ENCODE data around the gene INTS11.

The INTS11 gene

DNA sequence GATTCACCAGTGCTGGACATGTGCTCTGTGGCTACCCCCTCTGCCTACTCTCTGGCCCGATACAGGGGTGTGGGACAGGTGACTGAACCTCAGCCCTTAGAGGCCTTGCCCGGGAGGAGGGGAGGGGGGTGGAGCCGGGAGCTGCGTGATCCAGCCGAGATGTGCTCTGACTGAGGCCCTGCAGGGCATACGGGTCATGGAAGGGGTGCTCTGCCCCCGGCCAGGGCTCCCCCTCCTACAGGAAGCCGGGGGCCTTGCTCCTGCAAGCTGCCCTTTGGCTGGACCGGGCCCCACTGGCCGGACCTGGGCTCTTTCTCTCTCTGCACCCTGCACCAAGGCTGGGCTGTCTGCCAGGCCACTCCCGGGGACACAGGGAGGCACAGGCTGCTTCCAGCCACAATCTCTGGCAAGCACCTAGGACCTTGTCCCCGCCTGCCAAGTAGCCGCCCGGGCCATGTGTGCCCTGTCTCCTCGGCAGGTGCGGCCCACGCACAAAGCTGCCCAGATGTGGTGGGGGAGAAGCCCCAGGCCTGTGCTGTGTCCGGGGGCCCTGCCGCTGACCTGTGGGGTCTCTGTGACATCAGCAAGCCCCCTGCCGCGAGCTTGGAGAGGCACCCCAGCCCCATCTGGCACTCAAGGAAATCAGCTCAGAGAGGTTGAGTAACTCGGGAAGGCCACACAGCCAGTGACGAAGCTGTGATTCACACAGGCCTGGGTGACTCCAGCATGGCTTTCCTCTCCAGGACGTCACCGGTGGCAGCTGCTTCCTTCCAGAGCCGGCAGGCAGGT is 42.7 kb downstream of the INTS11 start:
- DNase-seq, result no peak

DNA sequence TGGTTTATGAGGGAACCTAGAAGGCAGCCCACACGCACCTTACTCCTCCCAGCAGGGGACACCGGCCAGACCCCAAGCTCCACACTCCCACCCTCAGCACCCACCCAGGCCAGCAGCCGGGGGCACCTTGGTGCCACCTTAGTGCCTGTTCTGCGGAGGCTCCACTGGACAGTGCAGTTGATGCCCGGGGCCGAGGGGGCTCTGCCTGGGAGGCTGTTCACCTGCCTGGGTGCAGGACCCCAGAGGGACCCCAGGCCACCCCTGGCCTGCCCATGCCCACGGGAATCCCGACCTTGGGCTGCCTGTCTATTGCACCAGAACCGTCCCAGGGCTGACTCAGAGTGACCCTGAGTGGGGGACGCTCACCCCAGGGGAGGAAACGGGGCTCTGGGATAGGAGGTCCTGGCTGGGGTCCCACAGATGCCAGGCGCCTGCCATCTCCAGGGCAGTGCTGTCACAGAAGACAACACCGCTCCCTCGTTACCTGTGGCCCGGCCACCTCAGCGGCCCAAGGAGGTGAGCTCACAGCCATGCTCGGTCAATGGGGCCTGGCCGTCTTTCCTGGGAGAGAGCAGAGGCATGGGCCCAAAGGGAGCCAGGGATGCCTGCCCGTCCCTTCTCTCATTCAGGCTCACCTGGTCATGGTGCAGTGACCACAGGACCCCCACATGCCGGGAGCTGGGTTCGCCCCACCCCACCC is 43.5 kb downstream of the INTS11 start:
- DNase-seq, result no peak

DNA sequence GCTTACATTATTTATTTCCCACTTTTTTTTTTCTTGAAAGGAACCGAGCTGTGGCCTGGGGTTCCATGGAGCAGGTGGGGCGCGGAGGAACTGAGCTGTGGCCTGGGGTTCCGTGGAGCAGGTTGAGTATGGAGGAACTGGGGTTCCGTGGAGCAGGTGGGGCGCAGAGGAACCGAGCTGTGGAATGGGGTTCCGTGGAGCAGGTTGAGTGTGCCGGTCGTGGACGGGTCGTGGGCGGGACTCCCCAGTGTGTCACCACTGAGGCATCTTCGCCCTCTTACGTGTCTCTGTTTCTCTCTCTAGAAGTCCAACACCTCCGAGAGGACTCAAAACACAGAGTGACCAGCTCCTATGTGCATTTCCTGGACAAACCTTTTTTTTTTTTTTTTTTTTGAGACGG is 45.4 kb downstream of the INTS11 start:
- no peak for DNase-seq

DNA sequence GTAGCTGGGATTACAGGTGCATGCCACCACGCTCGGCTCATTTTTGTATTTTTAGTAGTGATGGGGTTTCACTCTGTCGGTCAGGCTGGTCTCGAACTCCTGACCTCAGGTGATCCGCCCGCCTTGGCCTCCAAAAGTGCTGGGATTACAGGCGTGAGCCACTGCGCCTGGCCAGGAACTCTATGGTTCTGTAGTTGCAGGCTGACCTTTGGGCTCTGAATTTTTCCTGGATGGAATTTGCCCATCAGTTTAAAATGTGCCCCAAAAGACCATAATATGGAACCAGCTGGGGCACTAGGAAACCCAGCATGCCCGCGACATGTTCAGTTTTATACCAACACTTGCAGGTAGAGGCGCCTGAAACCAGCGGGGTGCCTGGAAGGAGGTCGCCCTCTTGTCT is 45.8 kb downstream of the INTS11 start:
- DNase-seq, result no peak

DNA sequence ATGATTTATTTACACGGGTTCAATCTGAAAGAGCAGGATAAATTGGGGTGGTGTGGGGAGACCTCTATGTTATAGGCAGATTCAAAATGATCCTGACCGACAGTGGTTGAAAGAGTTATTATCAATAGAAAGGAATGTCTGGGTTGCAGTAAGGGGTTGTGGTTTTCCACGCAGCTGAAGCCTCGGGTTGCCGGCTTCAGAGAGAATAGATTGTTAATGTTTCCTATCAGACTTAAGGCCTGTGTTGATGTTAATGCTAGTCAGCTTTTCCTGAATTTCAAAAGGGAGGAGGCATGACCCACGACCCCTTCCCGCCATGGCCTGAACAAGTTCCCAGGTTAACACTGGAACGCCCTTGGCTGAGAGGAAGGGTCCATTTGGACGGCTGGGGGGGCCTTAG is 48.6 kb downstream of the INTS11 start:
- DNase-seq, result no peak

DNA sequence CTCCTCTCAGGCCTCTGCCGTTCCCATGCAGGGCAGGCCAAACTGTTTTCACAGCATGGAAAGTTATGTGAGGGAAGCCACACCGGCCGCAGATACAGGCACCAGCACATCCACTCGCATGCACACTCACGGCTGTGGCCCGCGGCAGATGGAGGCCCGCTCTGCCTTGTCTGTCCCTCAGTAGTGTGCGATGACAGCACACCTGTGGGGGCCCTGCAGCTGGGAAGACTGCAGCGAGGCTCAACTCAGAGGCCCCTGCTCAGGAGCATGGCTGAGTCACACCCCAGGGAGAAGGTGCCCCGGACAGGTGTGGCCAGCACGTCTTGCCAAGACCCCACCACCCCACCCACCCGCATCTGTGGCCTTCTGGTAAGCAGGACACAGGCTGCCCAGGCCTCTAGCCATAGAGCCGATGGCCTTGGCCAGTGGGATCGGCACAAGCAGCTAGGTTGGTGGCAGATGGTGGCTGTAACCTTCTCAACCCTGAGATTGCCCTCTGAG is 49.5 kb downstream of the INTS11 start:
- DNase-seq, result no peak

DNA sequence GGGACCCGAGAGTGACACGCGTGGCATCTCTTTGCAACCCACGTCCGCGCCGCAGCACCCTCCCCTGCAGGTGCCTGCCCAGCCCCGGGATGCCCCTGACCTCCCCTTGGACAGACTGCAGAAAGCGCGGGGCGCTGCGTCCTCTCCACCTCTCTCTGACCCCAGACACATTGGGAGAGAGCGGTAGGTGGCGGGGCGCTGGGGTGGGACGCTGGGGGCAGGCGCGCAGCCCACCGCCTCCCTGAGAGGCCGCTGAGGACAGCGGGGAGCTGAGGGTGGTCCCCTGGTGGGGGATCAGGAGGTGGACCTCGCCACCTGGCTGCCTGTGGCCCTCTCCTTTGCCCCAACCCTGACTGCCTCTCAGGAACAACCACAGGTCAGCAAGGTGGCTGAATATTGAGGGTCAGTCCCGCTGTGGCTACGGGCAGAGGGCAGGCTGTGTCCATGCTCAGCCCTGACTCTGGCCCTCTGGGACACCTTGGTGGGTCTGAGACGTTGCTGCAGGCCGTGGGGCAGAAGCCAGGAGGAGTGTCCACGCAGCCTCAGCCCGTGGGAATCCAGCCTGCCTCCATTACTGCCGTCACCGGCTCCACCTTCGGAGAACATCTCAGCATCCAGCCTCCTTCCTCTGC is 50.0 kb downstream of the INTS11 start:
- DNase-seq, result no peak

DNA sequence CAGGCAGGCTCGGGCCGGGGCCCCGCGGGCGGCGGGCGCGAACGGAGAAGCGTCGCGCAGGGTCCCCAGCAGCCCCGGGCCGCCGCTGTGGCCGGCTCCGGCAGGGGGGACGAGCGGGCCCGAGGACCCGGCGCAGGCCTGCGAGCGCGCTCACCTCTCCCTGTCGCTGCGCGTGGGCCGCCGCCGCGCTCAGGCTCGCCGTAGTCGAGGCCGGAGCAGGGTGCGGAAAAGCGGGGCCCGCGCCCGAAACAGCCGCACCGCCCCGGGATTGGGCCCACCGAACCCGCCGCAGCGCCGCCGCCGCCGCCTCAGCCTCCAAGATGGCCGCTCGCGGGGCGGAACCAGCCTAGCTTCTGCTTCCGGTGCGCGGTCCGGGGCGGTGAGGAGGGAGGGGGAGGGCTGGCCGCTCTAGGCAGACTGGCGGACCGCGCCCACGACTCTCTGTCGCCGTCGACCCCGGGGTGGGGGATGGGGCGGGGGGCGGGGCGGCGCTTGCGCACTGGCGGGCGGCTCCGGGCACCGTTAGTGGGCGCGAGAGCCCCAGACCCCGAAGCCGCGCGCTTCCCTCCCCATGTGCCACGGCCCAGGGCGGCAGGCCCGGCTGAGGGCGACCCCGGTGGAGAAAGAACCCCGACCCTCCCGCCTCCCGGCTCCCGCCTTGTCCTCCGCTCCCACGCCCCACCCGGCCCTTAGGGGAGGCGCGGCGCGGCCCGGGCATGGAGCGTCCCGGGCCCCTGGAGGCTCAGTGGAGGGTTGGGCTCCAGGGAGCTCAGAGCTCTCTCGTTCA is 50.8 kb downstream of the INTS11 start, which contains the start of gene UBE2J2:
Gene UBE2J2, minus strand, starts transcription at position 343 of the 787 bp plus-strand sequence. CDS start 5,862 bp downstream, outside the sequence.
- peak; percentile 67 for DNase-seq

DNA sequence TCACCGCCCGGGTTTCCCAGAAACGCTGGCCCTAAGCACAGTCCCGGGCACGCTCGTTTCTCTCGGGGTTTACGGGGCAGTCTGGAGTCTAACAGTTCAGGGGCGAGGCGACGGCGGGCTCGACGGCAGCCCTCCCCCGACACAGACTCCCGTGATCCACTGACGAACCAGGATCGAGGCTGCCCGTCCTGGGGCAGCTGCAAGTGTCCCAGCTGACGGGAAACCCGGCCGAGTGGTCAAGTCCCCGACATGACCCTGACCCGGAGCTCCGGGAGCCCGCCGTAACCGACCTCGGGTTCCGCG is 51.3 kb downstream of the INTS11 start:
- DNase-seq, result no peak

DNA sequence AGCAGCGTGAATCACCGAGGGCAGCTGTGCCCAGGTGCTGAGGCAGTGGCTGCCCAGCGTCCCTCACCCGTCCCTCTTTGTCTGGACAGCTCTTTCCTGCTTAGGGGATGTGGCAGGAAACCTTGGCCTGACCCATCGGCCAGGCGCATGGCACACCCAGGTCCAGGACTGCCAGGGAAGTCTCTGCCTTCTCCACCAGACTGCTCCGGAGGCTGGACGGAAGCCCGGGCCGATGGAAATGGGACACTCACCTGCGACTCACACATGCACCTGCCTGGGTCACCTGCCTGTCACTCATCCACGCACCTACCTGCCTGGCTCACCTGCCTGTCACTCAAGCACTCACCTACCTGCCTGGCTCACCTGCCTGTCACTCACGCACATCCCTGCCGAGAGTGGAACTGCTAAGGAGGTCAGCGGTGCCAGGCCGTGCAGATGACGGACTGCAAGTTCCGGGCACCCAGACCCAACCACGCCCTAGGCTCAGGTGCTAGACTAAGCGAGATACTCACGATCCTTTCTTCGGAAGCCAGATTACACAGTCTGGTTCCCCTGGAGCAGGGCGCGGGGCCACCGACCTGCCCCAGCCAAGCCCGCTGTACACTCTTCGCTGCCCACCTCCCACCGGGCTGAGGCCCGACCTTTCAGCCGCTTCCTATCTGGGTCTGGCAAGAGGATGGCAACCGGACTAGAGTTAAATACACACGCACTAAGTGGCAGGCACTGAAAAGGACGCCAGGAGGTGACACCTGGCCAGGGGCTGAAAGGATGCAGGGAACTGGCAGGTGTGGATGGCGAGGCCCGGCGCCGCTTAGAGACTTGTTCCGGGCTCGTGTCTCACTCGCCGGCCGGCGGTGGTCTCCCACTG is 51.9 kb downstream of the INTS11 start:
- no peak for DNase-seq

DNA sequence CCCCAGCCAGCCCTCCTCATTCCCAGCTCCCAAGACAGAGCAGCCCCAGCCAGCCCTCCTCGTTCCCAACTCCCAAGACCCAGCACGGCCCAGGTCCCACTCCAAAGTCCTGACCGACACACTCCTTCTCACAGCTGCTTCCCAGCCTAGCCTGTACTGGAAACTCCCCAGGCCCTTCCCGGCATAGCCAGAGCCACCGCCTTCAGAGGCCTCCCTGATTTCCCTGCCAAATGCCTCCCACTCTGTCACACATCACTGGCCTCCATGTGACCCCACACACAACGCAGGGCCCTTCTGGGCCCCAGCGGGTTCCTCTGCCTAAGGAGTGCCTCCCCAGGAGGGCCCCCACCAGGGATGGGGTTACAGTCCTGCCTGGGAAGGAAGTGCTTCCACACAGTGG is 53.6 kb downstream of the INTS11 start:
- DNase-seq, result no peak

DNA sequence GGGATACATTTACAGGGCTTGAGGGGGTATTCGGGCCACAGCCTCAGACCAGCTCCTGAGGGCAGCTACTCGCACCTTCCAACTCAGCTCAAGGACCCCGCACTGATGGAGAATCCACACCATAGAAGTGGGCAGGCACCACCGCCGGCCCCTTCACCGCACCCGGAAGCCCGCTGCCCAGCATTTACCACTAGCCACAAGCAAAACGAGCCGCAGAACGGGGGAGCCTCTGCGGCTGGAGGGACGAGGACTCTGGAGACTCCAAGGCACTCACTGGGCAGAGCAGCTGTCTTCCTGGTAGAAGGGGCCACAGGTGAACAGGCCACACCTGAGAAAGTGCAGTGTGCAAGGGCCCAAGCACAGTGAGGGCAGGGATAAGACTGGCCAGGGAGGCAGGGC is 56.2 kb downstream of the INTS11 start:
- no peak for DNase-seq

DNA sequence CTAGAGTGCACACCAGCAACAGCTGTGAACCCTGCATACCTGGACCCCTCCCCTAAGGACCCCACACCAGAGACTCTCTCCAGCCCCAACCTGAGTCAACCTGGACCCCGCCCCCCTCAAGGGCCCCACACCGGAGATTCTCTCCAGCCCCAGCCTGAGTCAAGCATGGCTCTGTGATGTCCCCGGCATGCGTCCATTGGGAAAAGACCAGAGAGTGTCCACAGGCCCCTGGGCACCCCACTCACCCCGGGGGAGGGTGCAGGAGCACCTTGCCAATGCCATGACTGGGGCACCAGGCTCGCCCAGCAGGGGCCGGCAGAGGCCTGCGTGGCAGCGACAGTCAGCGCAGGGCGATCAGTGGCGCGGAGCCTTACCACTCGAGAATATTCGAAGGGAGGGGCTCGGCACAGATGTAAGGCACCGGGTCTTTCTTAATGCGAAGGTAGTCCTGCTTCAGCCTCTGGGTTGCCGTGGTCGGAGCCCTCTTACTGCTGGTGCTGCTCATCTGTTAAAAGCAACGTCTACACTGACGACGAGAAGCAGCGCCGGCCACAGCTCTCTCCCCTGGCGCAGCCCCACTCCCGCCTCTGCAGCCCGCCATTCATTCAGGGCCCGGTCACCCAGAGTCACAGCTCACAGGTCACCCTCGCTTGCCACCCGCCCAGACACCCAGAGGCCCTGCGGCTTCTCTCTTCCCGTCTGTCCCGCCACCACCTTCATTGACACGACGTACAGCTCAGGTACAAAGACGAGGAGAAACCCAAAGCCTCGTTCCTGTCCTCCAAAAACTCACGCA is 56.8 kb downstream of the INTS11 start:
- DNase-seq, result no peak

DNA sequence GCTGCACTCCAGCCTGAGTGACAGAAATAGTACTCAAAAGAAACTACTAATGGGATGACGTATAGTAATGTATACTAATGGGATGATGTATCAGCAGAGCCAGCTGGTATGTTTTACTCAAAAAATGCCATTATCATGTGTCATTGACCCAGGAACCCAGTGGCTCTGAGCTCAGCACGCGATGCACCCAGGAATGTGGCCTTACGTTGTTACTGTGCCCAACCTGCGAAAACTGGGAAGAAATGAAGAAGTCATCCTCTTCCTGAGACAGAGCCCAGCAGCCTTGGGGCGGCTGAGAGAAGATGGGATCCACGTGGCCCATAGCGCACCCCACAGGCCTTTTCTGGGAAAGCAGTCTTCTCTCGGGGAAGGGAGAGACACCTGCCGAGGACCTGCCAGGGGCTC is 59.6 kb downstream of the INTS11 start:
- no peak for DNase-seq

DNA sequence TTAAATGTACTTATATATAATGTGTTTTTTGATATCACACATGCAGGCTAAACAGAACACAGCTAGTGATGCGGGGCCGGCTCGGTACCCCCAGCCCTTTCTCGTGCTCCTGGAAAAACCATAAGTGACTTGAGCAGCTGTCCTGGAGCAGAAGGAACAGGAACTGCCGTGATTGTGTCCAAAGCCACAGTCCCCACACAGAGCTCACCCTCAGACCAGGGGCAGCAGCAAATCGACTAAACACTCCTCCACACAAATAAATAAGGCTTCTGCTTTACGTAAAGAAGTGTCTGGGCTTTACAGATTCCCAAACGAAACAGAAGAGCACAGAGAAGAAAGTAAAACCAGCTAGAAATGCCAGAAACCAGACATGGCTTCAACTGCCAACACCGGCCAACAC is 60.4 kb downstream of the INTS11 start:
- no peak for DNase-seq

DNA sequence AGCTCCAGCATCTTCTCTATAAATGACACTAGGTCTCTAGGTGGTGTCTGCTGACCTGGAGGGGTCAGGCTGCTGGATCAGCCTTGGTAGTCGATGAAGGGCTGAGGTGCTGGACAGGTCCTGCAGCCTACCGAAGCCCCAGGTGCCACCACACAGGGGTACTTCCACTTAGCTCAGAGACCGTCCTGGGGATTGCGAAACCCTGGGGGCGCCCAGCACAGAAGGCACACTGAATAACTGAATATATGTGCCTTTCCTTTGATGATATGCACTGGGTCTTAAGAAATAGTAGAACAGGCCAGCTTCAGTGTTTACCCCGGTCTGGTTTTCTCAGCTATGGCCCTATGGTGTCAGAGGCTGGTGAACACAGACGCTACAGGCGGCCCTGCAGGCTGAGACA is 61.7 kb downstream of the INTS11 start:
- DNase-seq, result no peak

DNA sequence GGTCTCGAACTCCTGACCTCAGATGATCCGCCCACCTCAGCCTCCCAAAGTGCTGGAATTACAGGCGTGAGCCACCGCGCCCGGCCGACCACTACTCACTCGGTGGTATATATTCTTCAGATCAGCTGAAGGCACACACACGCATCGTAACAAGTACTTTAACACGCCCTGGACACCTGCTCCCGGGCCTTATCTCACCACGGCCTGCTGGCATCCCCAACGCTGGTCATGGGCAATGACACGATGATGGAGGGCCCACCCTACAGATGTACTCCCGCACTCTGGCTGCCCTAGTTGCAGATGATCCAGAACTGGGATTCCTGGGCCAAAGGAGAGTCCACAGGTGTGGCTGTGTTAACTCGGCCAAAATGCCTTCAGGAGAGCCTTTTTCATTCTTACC is 62.4 kb downstream of the INTS11 start:
- DNase-seq, result no peak

Data from DMS 273 treated with DMSO at 0.1 percent for 48 hours (cell line).